ENCODE measurements around the gene SCAF4.

GRCh38 chr21:31659286-31659535, 72.7 kb downstream of the SCAF4 start:
- TF ChIP-seq POLR2A (IDR thresholded peaks at IDR 0.05), result no peak
- no peak for TF ChIP-seq CTCF (IDR thresholded peaks at IDR 0.05)

All from prostate gland (tissue), 2 donors.